T-cell (primary cell): ENCODE measurements around the gene ASMTL. TPM values are rescaled to one million over a fixed set of nuclear protein-coding genes. Genes with fewer than 3 reads are reported as not detected.
A peak's percentile ranks its signal among the peaks of the same experiment; 100 is the strongest.
"Not testable (repeated sequence)": the region's sequence is repeated elsewhere in the genome, so short reads cannot be mapped to it uniquely, and the experiment has no call there.

Experiments used
- ATAC-seq, 4 experiments: fragments of 200-7000 bp in 3 of 4; fragments of 150-1000 bp in 1 of 4; cut with Tn5 transposase; replicated peaks in 1 of 4; 1 replicate in 3 of 4; 2 replicates in 1 of 4; pipeline ENCODE4 v1.10.0; 2021; ENCODE audit warnings: moderate library complexity in 3 of 4, mild to moderate bottlenecking in 2 of 4, moderate number of reproducible peaks in 1 of 4
- CTCF ChIA-PET, 2 donors: fragments of 300-600 bp; sonication (Branson Sonifier 250); formaldehyde crosslinking; loops; one replicate each; lab custom pipeline; 2022; ENCODE audit warnings: antibody characterized with exemption in 2 of 2; lab: Charles Lee
- POLR2A ChIA-PET, 2 donors: fragments of 300-600 bp; sonication (Branson Sonifier 250); formaldehyde crosslinking; loops; one replicate each; lab custom pipeline; 2022; ENCODE audit warnings: antibody characterized with exemption in 2 of 2; lab: Charles Lee
- DNase-seq, 35 experiments: peaks; one replicate each; pipeline versions ENCODE4 v3.0.0 to v3.0.0-alpha.2; 2013 to 2023
- H3K27ac ChIP-seq: one replicate; pipeline ENCODE4 v1.5.1; 2013; ENCODE audit warnings: low read length
- H3K27me3 ChIP-seq, 2 experiments: replicated peaks in 1 of 2; 1 replicate in 1 of 2; 2 replicates in 1 of 2; pipeline versions ENCODE4 v1.6.1 to v1.7.0; 2013; ENCODE audit warnings: low read length in 1 of 2, mixed read lengths in 1 of 2; ENCODE audit not compliant: control insufficient read depth in 2 of 2, insufficient read depth in 2 of 2; ENCODE audit errors: extremely low read depth in 1 of 2
- H3K36me3 ChIP-seq, 2 donors: 1 replicate in 1 of 2; 2 replicates in 1 of 2; pipeline versions ENCODE4 v1.6.1 to v1.7.0; 2013; ENCODE audit warnings: low read length in 1 of 2; ENCODE audit not compliant: control insufficient read depth in 2 of 2, insufficient read depth in 1 of 2; ENCODE audit errors: extremely low read depth in 1 of 2
- H3K4me1 ChIP-seq, 2 experiments: 1 replicate in 1 of 2; 2 replicates in 1 of 2; pipeline versions ENCODE4 v1.6.1 to v1.7.0; 2013; ENCODE audit warnings: low read length in 2 of 2, mixed read lengths in 1 of 2; ENCODE audit not compliant: insufficient read depth in 2 of 2, control insufficient read depth in 1 of 2; ENCODE audit errors: extremely low read depth in 1 of 2
- H3K4me3 ChIP-seq, 2 donors: 1 replicate in 1 of 2; 2 replicates in 1 of 2; pipeline versions ENCODE4 v1.5.1 to v1.7.0; 2013; ENCODE audit warnings: mild to moderate bottlenecking in 2 of 2, low read length in 1 of 2, moderate library complexity in 1 of 2; ENCODE audit not compliant: control insufficient read depth in 1 of 2; ENCODE audit errors: extremely low read depth in 1 of 2
- H3K9me3 ChIP-seq: 2 replicates; pipeline ENCODE4 v1.7.0; 2013
- H3K27ac Mint-ChIP-seq, 2 donors: one replicate each; pipeline ENCODE4 v1.8.0; 2020 to 2021; ENCODE audit warnings: mild to moderate bottlenecking in 2 of 2, mixed read lengths in 2 of 2
- H3K27me3 Mint-ChIP-seq, 2 donors: one replicate each; pipeline ENCODE4 v1.8.0; 2021 to 2022; ENCODE audit warnings: mixed read lengths in 2 of 2
- H3K36me3 Mint-ChIP-seq: one replicate; pipeline ENCODE4 v1.8.0; 2021; ENCODE audit warnings: mixed read lengths
- H3K4me1 Mint-ChIP-seq, 3 donors: one replicate each; pipeline ENCODE4 v1.8.0; 2020 to 2022; ENCODE audit warnings: mixed read lengths in 3 of 3, mild to moderate bottlenecking in 1 of 3
- H3K4me3 Mint-ChIP-seq, 3 donors: one replicate each; pipeline ENCODE4 v1.8.0; 2020 to 2022; ENCODE audit warnings: mild to moderate bottlenecking in 3 of 3, mixed read lengths in 3 of 3, moderate library complexity in 3 of 3
- H3K9me3 Mint-ChIP-seq, 3 donors: one replicate each; pipeline ENCODE4 v1.8.0; 2020 to 2022; ENCODE audit warnings: mixed read lengths in 3 of 3
- WGBS: methylation state at CpG from one replicate; pipeline ENCODE4 v1.1.5; 2013; ENCODE audit warnings: missing lambda C conversion rate; ENCODE audit not compliant: insufficient coverage; 5-methylcytosine and 5-hydroxymethylcytosine counted together
- total RNA-seq, 35 experiments: library from RNA in 6 of 35; stranded (reverse) in 6 of 35; fragments of 120-200 nt in 1 of 35; gene quantifications; one replicate each; pipeline versions ENCODE4 v1.2.1 to v1.2.4 and lab custom pipeline; 2013 to 2026

The ASMTL gene
- total RNA-seq, 5 donors from 2014 or later (not counting 1 experiment from before 2014, with no cell fraction given): 44.9 to 48.8 (median 45.4) TPM

DNA sequence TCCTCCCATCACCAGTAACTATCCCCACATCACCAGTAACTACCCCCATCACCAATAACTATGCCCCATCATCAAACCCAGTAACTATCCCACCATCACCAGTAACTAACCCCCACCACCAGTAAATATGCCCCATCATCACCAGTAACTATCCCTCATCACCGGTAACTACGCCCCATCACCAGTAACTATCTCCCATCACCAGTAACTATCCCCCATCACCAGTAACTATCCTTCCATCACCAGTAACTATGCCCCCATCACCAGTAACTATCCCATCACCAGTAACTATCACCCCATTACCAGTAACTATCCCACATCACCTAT lies 2.9 kb downstream of the ASMTL start:
- H3K27me3 Mint-ChIP-seq: no peaks in the 10 kb centered on the region
- H3K9me3 Mint-ChIP-seq: peaks cover 15 to 24% (median 18%) of the 10 kb centered on the region in 3 donors
- H3K4me1 Mint-ChIP-seq: peaks cover 17 to 31% (median 22%) of the 10 kb centered on the region in 3 donors
- H3K27me3 ChIP-seq: no peaks in the 10 kb centered on the region
- no peaks in the 10 kb centered on the region for H3K9me3 ChIP-seq
- H3K27ac Mint-ChIP-seq: peak overlapping the region; percentile 12 to 72
- H3K4me3 ChIP-seq: no peak overlapping the region
- ChIA-PET POLR2A (no interaction called here), CTCF (no interaction called here)
- H3K36me3 Mint-ChIP-seq: peaks cover 38% of the 10 kb centered on the region
- 100% methylated on average over 2 of the region's 2 CpGs for WGBS
- H3K4me3 Mint-ChIP-seq: peak overlapping the region in 1 of 3 donors; percentile 41
- H3K27ac ChIP-seq: no peak overlapping the region
- no peaks in the 10 kb centered on the region for H3K36me3 ChIP-seq
- H3K4me1 ChIP-seq: peaks cover 2 to 34% of the 10 kb centered on the region in 2 experiments
- DNase-seq: no peak
- no peak for ATAC-seq

DNA sequence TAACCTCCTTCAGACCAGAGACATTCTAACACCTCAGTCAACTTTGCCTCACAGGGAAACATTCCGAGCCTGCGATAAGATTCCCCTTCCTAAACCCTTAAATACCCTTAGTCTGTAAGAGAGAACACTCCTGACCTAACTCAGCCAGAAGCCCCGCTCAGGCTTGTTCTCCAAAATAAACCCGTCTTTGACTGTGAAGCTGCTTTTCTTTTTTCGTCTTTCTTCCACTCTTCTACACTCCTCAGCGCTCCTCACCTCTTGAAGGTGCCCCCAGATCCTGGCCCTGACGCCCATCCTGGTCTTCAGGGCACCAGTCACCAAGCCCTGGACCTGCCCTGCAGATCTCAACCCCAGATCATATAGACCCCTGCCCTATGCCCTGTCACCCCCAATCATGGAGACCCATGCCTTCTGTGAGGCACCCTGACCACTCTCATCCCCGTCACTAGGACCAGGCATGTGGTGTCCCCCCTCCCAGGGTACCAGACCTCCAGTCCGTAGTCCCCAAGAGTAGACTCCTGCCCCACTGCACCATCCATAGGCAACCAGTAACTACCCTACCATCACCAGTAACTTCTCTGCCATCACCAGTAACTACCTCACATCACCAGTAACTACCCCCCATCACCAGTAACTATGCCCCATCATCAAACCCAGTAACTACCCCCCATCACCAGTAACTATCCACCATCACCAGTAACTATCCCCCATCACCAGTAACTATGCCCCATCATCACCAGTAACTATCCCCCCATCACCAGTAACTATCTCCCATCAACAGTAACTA lies 3.5 kb downstream of the ASMTL start:
- POLR2A ChIA-PET: no interaction called here
- ATAC-seq (no peak), DNase-seq (no peak)
- Mint-ChIP-seq H3K9me3 (peaks cover 15 to 27% (median 19%) of the 10 kb centered on the region in 3 donors), H3K27ac (peak overlapping the region; percentile 12 to 49), H3K36me3 (peaks cover 44% of the 10 kb centered on the region), H3K4me1 (peaks cover 13 to 27% (median 24%) of the 10 kb centered on the region in 3 donors), H3K4me3 (no peak overlapping the region), H3K27me3 (no peaks in the 10 kb centered on the region)
- no peak overlapping the region for H3K27ac ChIP-seq
- CTCF ChIA-PET: no interaction called here
- H3K36me3 ChIP-seq: no peaks in the 10 kb centered on the region
- WGBS: 89% methylated on average over 9 of the region's 9 CpGs
- peaks cover 0 to 29% of the 10 kb centered on the region in 2 experiments for H3K4me1 ChIP-seq
- no peaks in the 10 kb centered on the region for H3K27me3 ChIP-seq
- H3K9me3 ChIP-seq: no peaks in the 10 kb centered on the region
- no peak overlapping the region for H3K4me3 ChIP-seq

DNA sequence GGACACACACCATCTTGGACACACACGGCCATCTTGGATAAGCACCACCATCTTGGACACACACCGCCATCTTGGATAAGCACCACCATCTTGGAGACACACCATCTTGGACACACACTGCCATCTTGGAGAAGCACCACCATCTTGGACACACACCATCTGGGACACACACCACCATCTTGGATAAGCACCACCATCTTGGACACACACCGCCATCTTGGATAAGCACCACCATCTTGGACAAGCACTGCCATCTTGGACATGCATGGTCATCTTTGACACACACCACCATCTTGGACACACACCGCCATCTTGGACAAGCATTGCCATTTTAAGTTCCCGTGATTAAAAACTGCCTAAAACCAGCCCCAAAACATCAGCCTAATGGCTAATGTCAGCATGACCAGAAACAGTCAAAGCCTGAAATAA lies 4.1 kb downstream of the ASMTL start:
- peaks cover 18 to 31% (median 19%) of the 10 kb centered on the region in 3 donors for H3K9me3 Mint-ChIP-seq
- H3K27me3 Mint-ChIP-seq, H3K4me3 Mint-ChIP-seq, H3K27ac Mint-ChIP-seq, H3K4me3 ChIP-seq, H3K9me3 ChIP-seq, DNase-seq, H3K27me3 ChIP-seq, ATAC-seq, POLR2A ChIA-PET, H3K36me3 ChIP-seq, CTCF ChIA-PET, H3K27ac ChIP-seq: not testable (repeated sequence)
- H3K36me3 Mint-ChIP-seq: peaks cover 49% of the 10 kb centered on the region
- H3K4me1 Mint-ChIP-seq: peaks cover 12 to 28% (median 24%) of the 10 kb centered on the region in 3 donors
- WGBS: 98% methylated on average over 5 of the region's 5 CpGs
- H3K4me1 ChIP-seq: peaks cover 0 to 27% of the 10 kb centered on the region in 2 experiments

DNA sequence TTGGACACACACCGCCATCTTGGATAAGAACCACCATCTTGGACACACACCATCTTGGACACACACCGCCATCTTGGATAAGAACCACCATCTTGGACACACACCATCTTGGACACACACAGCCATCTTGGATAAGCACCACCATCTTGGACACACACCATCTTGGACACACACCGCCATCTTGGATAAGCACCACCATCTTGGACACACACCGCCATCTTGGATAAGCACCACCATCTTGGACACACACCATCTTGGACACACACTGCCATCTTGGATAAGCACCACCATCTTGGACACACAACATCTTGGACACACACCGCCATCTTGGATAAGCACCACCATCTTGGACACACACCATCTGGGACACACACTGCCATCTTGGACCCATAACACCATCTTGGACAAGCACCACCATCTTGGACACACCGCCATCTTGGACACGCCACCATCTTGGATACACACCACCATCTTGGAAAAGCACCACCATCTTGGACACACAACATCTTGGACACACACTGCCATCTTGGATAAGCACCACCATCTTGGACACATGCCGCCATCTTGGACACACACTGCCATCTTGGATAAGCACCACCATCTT lies 4.6 kb downstream of the ASMTL start:
- peaks cover 0 to 27% of the 10 kb centered on the region in 2 experiments for H3K4me1 ChIP-seq
- H3K27ac ChIP-seq, H3K4me3 Mint-ChIP-seq, H3K27me3 Mint-ChIP-seq, H3K4me3 ChIP-seq, H3K27ac Mint-ChIP-seq, ATAC-seq, CTCF ChIA-PET, POLR2A ChIA-PET, H3K36me3 ChIP-seq, H3K27me3 ChIP-seq, H3K9me3 ChIP-seq: not testable (repeated sequence)
- peaks cover 19 to 32% (median 19%) of the 10 kb centered on the region in 3 donors for H3K9me3 Mint-ChIP-seq
- peaks cover 52% of the 10 kb centered on the region for H3K36me3 Mint-ChIP-seq
- peak in 1 of 35 experiments; percentile 0 for DNase-seq
- H3K4me1 Mint-ChIP-seq: peaks cover 12 to 28% (median 24%) of the 10 kb centered on the region in 3 donors
- 99% methylated on average over 8 of the region's 8 CpGs for WGBS

DNA sequence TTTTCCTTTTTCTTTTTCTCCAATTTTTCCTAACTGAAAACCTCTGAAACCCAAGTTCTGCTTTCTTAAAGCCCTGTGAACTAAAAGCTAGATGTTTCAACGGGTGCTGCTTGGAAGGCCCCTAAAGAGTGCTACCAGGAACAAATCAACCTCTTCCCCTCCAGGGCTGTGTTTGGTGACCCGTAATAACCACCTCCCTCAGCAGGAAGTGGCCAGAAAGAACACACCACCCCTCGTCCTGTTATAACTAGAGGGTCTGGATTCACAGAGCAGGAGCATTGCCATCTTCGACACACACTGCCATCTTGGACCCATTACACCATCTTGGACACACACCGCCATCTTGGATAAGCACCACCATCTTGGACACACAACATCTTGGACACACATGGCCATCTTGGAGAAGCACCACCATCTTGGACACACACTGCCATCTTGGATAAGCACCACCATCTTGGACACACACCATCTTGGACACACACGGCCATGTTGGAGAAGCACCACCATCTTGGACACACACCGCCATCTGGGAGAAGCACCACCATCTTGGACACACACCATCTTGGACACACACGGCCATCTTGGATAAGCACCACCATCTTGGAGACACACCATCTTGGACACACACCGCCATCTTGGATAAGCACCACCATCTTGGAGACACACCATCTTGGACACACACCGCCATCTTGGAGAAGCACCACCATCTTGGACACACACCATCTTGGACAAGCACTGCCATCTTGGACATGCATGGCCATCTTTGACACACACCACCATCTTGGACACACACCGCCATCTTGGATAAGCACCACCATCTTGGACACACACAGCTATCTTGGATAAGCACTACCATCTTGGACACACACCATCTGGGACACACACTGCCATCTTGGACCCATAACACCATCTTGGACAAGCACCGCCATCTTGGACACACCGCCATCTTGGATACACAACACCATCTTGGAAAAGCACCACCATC lies 5.4 kb downstream of the ASMTL start:
- peaks cover 0 to 25% of the 10 kb centered on the region in 2 experiments for H3K4me1 ChIP-seq
- H3K27me3 Mint-ChIP-seq, H3K9me3 ChIP-seq, H3K27me3 ChIP-seq, ATAC-seq, H3K36me3 ChIP-seq, H3K27ac ChIP-seq, H3K27ac Mint-ChIP-seq, POLR2A ChIA-PET, H3K4me3 Mint-ChIP-seq, H3K4me3 ChIP-seq, CTCF ChIA-PET: not testable (repeated sequence)
- peaks cover 19 to 32% (median 19%) of the 10 kb centered on the region in 3 donors for H3K9me3 Mint-ChIP-seq
- H3K36me3 Mint-ChIP-seq: peaks cover 56% of the 10 kb centered on the region
- DNase-seq: peak in 1 of 35 experiments; percentile 3
- WGBS: 90% methylated on average over 12 of the region's 13 CpGs
- peaks cover 10 to 25% (median 24%) of the 10 kb centered on the region in 3 donors for H3K4me1 Mint-ChIP-seq
